SU-DHL-6 (cell line): ENCODE data around the gene MYO9A.

Source experiments
- EZH2phosphoT487 ChIP-seq: fragments of 200-600 bp; sonication (generic), shearing (Covaris generic); conservative IDR thresholded peaks from 2 replicates; pipeline ENCODE4 v1.6.1; 2018; ENCODE audit warnings: mild to moderate bottlenecking, antibody characterized with exemption, low read length, moderate library complexity, mixed read lengths
- TF ChIP-seq, protein P1 (sequence below): fragments of 200-600 bp; sonication (generic); IDR thresholded peaks from one replicate; pipeline ENCODE4 v1.5.1; 2017; ENCODE audit warnings: antibody characterized with exemption, mild to moderate bottlenecking, low read length, moderate library complexity; ENCODE audit not compliant: insufficient read depth, poor library complexity, severe bottlenecking

DNA sequence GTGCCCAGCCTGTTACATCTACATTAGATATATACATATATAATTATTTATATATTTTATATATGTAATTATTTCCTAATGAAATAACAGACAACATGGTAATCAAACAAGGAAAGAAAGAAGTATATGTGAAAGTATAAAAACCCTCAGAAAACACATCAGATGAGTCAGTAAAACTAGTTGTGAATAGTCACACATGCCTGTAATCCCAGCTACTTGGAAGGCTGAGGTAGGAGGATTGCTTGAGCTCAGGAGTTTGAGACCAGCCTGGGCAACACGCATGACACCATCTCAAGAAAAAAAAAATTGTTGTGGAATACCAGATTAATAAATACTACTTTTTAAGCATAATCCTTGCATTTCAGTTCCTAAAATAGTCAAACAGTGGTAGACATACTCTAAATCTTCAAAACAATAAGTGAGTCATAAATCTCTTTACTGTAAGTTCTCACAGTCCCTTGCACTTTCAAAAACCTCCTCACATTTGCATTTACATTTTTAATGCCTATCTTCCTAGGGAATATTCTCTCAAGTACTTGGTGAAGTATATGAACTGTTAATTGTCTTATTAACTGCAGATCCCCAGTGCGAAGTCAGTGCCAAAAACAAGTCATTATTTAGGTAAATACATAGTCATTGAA, 106.5 kb downstream of the MYO9A start:
- TF ChIP-seq, protein P1, sequence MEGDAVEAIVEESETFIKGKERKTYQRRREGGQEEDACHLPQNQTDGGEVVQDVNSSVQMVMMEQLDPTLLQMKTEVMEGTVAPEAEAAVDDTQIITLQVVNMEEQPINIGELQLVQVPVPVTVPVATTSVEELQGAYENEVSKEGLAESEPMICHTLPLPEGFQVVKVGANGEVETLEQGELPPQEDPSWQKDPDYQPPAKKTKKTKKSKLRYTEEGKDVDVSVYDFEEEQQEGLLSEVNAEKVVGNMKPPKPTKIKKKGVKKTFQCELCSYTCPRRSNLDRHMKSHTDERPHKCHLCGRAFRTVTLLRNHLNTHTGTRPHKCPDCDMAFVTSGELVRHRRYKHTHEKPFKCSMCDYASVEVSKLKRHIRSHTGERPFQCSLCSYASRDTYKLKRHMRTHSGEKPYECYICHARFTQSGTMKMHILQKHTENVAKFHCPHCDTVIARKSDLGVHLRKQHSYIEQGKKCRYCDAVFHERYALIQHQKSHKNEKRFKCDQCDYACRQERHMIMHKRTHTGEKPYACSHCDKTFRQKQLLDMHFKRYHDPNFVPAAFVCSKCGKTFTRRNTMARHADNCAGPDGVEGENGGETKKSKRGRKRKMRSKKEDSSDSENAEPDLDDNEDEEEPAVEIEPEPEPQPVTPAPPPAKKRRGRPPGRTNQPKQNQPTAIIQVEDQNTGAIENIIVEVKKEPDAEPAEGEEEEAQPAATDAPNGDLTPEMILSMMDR = no peak
- TF ChIP-seq EZH2phosphoT487 = no peak
